ENCODE results near the gene SPAG16. TPM values are rescaled to one million over a fixed set of nuclear protein-coding genes. Genes with fewer than 3 reads are reported as not detected.
"Not testable (repeated sequence)": the region's sequence is repeated elsewhere in the genome, so short reads cannot be mapped to it uniquely, and the experiment has no call there.

Gene SPAG16
- total RNA-seq, 1 experiment from 2014 or later = 13.0 TPM

DNA sequence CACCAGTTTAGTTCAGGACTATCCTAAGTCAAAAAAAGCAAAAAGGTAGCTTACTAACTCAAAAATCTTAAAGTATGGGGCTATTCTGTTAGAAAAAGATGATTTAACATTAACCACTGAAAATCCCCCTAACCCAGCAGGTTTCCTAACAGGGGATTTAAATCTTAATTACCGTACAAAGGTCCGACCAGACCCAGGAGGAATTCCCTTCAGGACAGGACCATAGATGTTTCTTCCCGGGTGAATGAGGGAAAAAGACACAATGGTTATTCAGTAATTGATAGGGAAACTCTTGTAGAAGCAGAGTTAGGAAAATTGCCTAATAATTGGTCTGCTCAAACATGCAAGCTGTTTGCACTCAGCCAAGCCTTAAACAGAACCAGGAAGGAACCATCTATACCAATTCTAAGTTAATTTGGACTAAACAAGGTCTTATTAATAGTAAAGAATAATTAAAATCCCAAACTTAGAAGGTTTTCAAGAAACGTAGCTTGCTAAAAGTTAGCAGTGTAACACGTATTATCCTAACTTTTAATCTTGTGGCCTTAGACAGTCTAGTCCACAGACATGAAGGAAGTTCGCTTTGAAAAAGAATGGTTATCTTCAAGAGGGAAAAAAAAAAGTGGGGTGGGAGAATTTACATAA is 124.3 kb downstream of the SPAG16 start:
- H3K4me3 ChIP-seq (ENCODE audit: low read depth in 2 of 2, low read length in 2 of 2); ATAC-seq; intact Hi-C loops (cut with micrococcal nuclease; ENCODE audit: unreplicated experiment); DNase-seq (ENCODE audit: low read depth, low spot score); H3K9me3 ChIP-seq (ENCODE audit: control insufficient read depth, insufficient read depth, low read depth, low read length); BruUV-seq (replicated peaks); POLR2A ChIA-PET; H3K4me1 ChIP-seq (ENCODE audit: control insufficient read depth, insufficient read depth, low read length); H3K27me3 ChIP-seq (ENCODE audit: control insufficient read depth, insufficient read depth, low read length); H3K27ac ChIP-seq (ENCODE audit: low read length); in situ Hi-C loops (cut with HindIII; ENCODE audit: low pct_unique_long_range_greater_than_20kb, low sequenced_read_pairs); H3K36me3 ChIP-seq (ENCODE audit: control insufficient read depth, insufficient read depth, low read length); CTCF ChIA-PET: not testable (repeated sequence)

DNA sequence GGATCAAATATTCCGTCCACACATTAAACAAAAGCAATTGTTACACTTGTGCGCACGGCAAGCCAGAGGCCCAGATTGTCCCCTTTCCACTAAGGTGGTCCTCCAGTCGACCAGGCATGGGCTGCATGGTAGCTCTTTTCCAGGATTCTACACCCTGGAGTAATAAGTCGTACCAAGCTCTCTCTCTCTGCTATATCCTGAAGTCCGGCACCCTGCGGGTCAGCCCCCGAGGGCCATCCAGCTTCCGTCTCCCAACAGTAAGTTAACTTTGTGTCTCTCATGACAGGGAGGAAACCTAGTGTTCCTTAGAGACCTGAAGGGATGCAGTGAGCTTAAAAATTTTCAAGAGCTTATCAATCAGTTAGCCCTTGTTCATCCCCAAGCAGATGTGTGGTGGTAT is 126.4 kb downstream of the SPAG16 start:
- intact Hi-C loops (cut with micrococcal nuclease; ENCODE audit: unreplicated experiment); CTCF ChIA-PET; H3K36me3 ChIP-seq (ENCODE audit: control insufficient read depth, insufficient read depth, low read length); H3K27ac ChIP-seq (ENCODE audit: low read length); H3K4me3 ChIP-seq (ENCODE audit: low read depth in 2 of 2, low read length in 2 of 2); BruUV-seq (replicated peaks); ATAC-seq; in situ Hi-C loops (cut with HindIII; ENCODE audit: low pct_unique_long_range_greater_than_20kb, low sequenced_read_pairs); H3K9me3 ChIP-seq (ENCODE audit: control insufficient read depth, insufficient read depth, low read depth, low read length); H3K4me1 ChIP-seq (ENCODE audit: control insufficient read depth, insufficient read depth, low read length); POLR2A ChIA-PET; DNase-seq (ENCODE audit: low read depth, low spot score); H3K27me3 ChIP-seq (ENCODE audit: control insufficient read depth, insufficient read depth, low read length): not testable (repeated sequence)

DNA sequence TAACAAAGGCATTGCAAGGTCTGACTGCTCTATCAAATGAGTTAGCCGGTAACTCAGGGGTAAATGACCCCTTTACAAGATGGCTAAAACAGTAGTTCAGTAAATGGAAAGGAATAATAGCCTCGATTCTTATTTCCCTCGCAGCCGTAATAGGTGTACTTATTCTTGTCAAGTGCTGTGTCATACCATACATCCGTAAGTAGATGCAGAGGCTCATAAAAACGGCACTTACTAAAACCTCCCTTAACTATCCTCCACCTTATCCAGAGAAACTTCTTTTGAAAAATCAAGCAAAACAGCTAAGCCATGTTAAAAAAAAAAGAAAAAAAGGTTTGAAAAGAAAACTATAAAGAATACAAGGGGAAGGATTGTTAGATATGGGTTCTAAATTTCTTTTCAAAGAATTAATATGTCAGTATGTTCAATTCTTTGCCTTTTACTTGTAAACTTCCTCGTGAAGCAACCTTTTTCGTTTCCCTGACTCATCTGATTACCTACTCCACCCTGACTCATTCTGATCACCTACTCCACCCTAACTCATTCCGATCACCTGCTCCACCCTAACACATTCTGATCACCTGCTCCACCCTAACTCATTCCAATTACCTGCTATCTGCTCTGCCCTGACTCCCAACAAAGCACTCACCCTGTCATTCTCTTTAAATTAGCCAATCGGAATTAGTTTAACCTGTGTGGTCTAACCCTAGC is 127.5 kb downstream of the SPAG16 start:
- in situ Hi-C loops (cut with HindIII; ENCODE audit: low pct_unique_long_range_greater_than_20kb, low sequenced_read_pairs) (no loop called here), intact Hi-C loops (cut with micrococcal nuclease; ENCODE audit: unreplicated experiment) (no loop called here)
- ChIA-PET POLR2A (no interaction called here), CTCF (no interaction called here)
- no peaks in the 10 kb centered on the region for H3K9me3 ChIP-seq (ENCODE audit: control insufficient read depth, insufficient read depth, low read depth, low read length)
- H3K36me3 ChIP-seq (ENCODE audit: control insufficient read depth, insufficient read depth, low read length) = no peaks in the 10 kb centered on the region
- no peak overlapping the region for H3K27ac ChIP-seq (ENCODE audit: low read length)
- TF ChIP-seq TCF7L2 (IDR thresholded peaks at IDR 0.05; ENCODE audit: low read depth, low read length) = no peak
- no peaks in the 10 kb centered on the region for H3K27me3 ChIP-seq (ENCODE audit: control insufficient read depth, insufficient read depth, low read length)
- no peaks in the 10 kb centered on the region for H3K4me1 ChIP-seq (ENCODE audit: control insufficient read depth, insufficient read depth, low read length)
- ATAC-seq (no peak), DNase-seq (ENCODE audit: low read depth, low spot score) (no peak)
- H3K4me3 ChIP-seq (ENCODE audit: low read depth in 2 of 2, low read length in 2 of 2) = no peak overlapping the region
- BruUV-seq (replicated peaks) = no TSS peak

DNA sequence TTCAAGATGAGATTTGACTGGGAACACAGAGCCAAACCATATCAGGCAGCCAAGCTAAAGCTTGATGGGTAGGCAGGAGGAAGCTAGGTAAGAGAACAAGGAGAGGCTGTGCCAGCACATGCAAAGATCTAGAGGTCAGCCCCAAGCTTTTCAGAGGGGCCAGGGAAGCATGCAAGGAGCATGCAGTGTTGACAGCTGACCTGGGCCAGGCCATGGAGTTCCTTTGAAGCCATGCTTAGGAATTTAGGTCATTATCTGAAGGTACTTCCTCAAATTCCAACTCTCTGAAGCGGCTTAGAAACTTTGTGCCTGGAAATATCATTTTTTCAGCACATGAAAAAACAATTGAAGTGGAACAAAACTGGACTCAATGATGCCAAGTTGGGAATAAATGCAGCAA is 130.8 kb downstream of the SPAG16 start:
- no TSS peak for BruUV-seq (replicated peaks)
- POLR2A ChIA-PET = no interaction called here
- CTCF ChIA-PET = no interaction called here
- no peak for TF ChIP-seq TCF7L2 (IDR thresholded peaks at IDR 0.05; ENCODE audit: low read depth, low read length)
- no peak for TF ChIP-seq SIN3A (IDR thresholded peaks at IDR 0.05; ENCODE audit: borderline replicate concordance, insufficient read depth, low read depth, low read length)
- TF ChIP-seq POLR2AphosphoS5 (IDR thresholded peaks at IDR 0.05; ENCODE audit: low read depth, low read length) = no peak
- TF ChIP-seq, protein P1, sequence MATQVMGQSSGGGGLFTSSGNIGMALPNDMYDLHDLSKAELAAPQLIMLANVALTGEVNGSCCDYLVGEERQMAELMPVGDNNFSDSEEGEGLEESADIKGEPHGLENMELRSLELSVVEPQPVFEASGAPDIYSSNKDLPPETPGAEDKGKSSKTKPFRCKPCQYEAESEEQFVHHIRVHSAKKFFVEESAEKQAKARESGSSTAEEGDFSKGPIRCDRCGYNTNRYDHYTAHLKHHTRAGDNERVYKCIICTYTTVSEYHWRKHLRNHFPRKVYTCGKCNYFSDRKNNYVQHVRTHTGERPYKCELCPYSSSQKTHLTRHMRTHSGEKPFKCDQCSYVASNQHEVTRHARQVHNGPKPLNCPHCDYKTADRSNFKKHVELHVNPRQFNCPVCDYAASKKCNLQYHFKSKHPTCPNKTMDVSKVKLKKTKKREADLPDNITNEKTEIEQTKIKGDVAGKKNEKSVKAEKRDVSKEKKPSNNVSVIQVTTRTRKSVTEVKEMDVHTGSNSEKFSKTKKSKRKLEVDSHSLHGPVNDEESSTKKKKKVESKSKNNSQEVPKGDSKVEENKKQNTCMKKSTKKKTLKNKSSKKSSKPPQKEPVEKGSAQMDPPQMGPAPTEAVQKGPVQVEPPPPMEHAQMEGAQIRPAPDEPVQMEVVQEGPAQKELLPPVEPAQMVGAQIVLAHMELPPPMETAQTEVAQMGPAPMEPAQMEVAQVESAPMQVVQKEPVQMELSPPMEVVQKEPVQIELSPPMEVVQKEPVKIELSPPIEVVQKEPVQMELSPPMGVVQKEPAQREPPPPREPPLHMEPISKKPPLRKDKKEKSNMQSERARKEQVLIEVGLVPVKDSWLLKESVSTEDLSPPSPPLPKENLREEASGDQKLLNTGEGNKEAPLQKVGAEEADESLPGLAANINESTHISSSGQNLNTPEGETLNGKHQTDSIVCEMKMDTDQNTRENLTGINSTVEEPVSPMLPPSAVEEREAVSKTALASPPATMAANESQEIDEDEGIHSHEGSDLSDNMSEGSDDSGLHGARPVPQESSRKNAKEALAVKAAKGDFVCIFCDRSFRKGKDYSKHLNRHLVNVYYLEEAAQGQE (IDR thresholded peaks at IDR 0.05; ENCODE audit: insufficient read depth in 1 of 2, low read depth in 2 of 2, low read length in 1 of 2) = no peak
- TF ChIP-seq, protein P2, sequence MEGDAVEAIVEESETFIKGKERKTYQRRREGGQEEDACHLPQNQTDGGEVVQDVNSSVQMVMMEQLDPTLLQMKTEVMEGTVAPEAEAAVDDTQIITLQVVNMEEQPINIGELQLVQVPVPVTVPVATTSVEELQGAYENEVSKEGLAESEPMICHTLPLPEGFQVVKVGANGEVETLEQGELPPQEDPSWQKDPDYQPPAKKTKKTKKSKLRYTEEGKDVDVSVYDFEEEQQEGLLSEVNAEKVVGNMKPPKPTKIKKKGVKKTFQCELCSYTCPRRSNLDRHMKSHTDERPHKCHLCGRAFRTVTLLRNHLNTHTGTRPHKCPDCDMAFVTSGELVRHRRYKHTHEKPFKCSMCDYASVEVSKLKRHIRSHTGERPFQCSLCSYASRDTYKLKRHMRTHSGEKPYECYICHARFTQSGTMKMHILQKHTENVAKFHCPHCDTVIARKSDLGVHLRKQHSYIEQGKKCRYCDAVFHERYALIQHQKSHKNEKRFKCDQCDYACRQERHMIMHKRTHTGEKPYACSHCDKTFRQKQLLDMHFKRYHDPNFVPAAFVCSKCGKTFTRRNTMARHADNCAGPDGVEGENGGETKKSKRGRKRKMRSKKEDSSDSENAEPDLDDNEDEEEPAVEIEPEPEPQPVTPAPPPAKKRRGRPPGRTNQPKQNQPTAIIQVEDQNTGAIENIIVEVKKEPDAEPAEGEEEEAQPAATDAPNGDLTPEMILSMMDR (IDR thresholded peaks at IDR 0.05) = no peak
- in situ Hi-C loops (cut with HindIII; ENCODE audit: low pct_unique_long_range_greater_than_20kb, low sequenced_read_pairs) (no loop called here), intact Hi-C loops (cut with micrococcal nuclease; ENCODE audit: unreplicated experiment) (no loop called here)
- ATAC-seq = no peak
- no peaks in the 10 kb centered on the region for H3K4me1 ChIP-seq (ENCODE audit: control insufficient read depth, insufficient read depth, low read length)
- H3K4me3 ChIP-seq (ENCODE audit: low read depth in 2 of 2, low read length in 2 of 2) = no peak overlapping the region
- no peaks in the 10 kb centered on the region for H3K9me3 ChIP-seq (ENCODE audit: control insufficient read depth, insufficient read depth, low read depth, low read length)
- no peaks in the 10 kb centered on the region for H3K36me3 ChIP-seq (ENCODE audit: control insufficient read depth, insufficient read depth, low read length)
- no peak for DNase-seq (ENCODE audit: low read depth, low spot score)
- no peaks in the 10 kb centered on the region for H3K27me3 ChIP-seq (ENCODE audit: control insufficient read depth, insufficient read depth, low read length)
- H3K27ac ChIP-seq (ENCODE audit: low read length) = no peak overlapping the region

Measured in Panc1 (cell line).